C4-2B (cell line): ENCODE results near the gene ZNF730.

Experiments
- ZFX ChIP-seq: fragments of 450-650 bp; IDR thresholded peaks from 2 replicates; pipeline ENCODE4 v1.6.1; 2017
- TF ChIP-seq, protein P1 (sequence below): fragments of 450-650 bp; conservative IDR thresholded peaks from 2 replicates; pipeline ENCODE4 v1.5.1; 2017; ENCODE audit warnings: mild to moderate bottlenecking

DNA sequence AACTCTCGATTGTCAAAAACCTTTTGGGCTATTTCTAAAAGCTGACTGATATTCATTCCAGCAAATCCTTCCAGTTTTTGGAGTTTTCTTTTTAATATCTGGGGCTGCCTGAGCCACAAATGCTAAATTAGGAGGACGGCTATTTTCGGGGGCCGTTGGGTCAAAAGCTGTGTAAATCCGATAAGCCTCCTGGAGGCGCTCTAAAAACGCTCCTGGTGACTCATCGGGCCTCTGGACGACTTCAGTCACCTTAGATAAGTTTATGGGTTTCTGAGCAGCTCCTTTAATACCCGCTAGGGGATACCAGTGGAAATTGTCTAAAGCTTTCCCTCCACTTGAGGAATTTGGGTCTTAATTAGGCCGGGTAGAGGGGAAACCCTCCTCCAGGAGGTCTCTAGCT lies 66.4 kb downstream of the ZNF730 start:
- TF ChIP-seq, protein P1, sequence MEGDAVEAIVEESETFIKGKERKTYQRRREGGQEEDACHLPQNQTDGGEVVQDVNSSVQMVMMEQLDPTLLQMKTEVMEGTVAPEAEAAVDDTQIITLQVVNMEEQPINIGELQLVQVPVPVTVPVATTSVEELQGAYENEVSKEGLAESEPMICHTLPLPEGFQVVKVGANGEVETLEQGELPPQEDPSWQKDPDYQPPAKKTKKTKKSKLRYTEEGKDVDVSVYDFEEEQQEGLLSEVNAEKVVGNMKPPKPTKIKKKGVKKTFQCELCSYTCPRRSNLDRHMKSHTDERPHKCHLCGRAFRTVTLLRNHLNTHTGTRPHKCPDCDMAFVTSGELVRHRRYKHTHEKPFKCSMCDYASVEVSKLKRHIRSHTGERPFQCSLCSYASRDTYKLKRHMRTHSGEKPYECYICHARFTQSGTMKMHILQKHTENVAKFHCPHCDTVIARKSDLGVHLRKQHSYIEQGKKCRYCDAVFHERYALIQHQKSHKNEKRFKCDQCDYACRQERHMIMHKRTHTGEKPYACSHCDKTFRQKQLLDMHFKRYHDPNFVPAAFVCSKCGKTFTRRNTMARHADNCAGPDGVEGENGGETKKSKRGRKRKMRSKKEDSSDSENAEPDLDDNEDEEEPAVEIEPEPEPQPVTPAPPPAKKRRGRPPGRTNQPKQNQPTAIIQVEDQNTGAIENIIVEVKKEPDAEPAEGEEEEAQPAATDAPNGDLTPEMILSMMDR, result no peak
- no peak for TF ChIP-seq ZFX
